Measurements from ENCODE around the gene HSPG2. TPM values are rescaled to one million over a fixed set of nuclear protein-coding genes. Genes with fewer than 3 reads are reported as not detected.
"Not testable (repeated sequence)": the region's sequence is repeated elsewhere in the genome, so short reads cannot be mapped to it uniquely, and the experiment has no call there.

Gene HSPG2
- total RNA-seq, 1 donor from 2014 or later: 656 TPM

GRCh38 chr1:21924503-21925005, 12.6 kb downstream of the HSPG2 start:
- peaks cover 61% of the 10 kb centered on the region for H3K4me1 Mint-ChIP-seq (ENCODE audit: low read depth)
- H3K27ac Mint-ChIP-seq: peak overlapping the region; percentile 67

GRCh38 chr1:21922090-21923013, 14.8 kb downstream of the HSPG2 start:
- peak overlapping the region; percentile 92 for H3K27ac Mint-ChIP-seq
- H3K27me3 Mint-ChIP-seq: no peaks in the 10 kb centered on the region
- H3K36me3 Mint-ChIP-seq (ENCODE audit: insufficient read depth): peaks cover 9% of the 10 kb centered on the region
- H3K4me1 Mint-ChIP-seq (ENCODE audit: low read depth): peaks cover 61% of the 10 kb centered on the region
- H3K4me3 Mint-ChIP-seq (ENCODE audit: low read depth): peak overlapping the region; percentile 53
- DNase-seq (ENCODE audit: low spot score, unreplicated experiment): peak; percentile 44
- no peaks in the 10 kb centered on the region for H3K9me3 Mint-ChIP-seq (ENCODE audit: low read depth)
- TF ChIP-seq CTCF (IDR thresholded peaks at IDR 0.05; ENCODE audit: unreplicated experiment): no peak

More at GRCh38 chr1:21924503-21925005, 12.6 kb downstream of the HSPG2 start:
- no peaks in the 10 kb centered on the region for H3K27me3 Mint-ChIP-seq
- no peaks in the 10 kb centered on the region for H3K9me3 Mint-ChIP-seq (ENCODE audit: low read depth)
- no peak overlapping the region for H3K4me3 Mint-ChIP-seq (ENCODE audit: low read depth)
- no peak for TF ChIP-seq CTCF (IDR thresholded peaks at IDR 0.05; ENCODE audit: unreplicated experiment)
- no peak for DNase-seq (ENCODE audit: low spot score, unreplicated experiment)
- peaks cover 11% of the 10 kb centered on the region for H3K36me3 Mint-ChIP-seq (ENCODE audit: insufficient read depth)

- Mint-ChIP-seq H3K27ac (peak overlapping the region; percentile 92), H3K36me3 (ENCODE audit: insufficient read depth) (peaks cover 11% of the 10 kb centered on the region), H3K4me3 (ENCODE audit: low read depth) (peak overlapping the region; percentile 53)
Measured at GRCh38 chr1:21921100-21921875, 15.8 kb downstream of the HSPG2 start.

GRCh38 chr1:21919520-21919919, 17.6 kb downstream of the HSPG2 start:
- Mint-ChIP-seq H3K4me1 (ENCODE audit: low read depth) (peaks cover 58% of the 10 kb centered on the region), H3K27ac (peak overlapping the region; percentile 20), H3K27me3 (no peaks in the 10 kb centered on the region), H3K4me3 (ENCODE audit: low read depth) (no peak overlapping the region), H3K9me3 (ENCODE audit: low read depth) (no peaks in the 10 kb centered on the region), H3K36me3 (ENCODE audit: insufficient read depth) (peaks cover 14% of the 10 kb centered on the region)
- no peak for TF ChIP-seq CTCF (IDR thresholded peaks at IDR 0.05; ENCODE audit: unreplicated experiment)
- DNase-seq (ENCODE audit: low spot score, unreplicated experiment): no peak

More at GRCh38 chr1:21921100-21921875, 15.8 kb downstream of the HSPG2 start:
- TF ChIP-seq CTCF (IDR thresholded peaks at IDR 0.05; ENCODE audit: unreplicated experiment): no peak
- Mint-ChIP-seq H3K4me1 (ENCODE audit: low read depth) (peaks cover 64% of the 10 kb centered on the region), H3K9me3 (ENCODE audit: low read depth) (no peaks in the 10 kb centered on the region), H3K27me3 (no peaks in the 10 kb centered on the region)
- DNase-seq (ENCODE audit: low spot score, unreplicated experiment): no peak

GRCh38 chr1:21917239-21917631, 19.9 kb downstream of the HSPG2 start:
- Mint-ChIP-seq H3K4me1 (ENCODE audit: low read depth) (peaks cover 46% of the 10 kb centered on the region), H3K27ac (peak overlapping the region; percentile 88)

More at GRCh38 chr1:21917239-21917631, 19.9 kb downstream of the HSPG2 start:
- not testable (repeated sequence) for DNase-seq (ENCODE audit: low spot score, unreplicated experiment); H3K27me3 Mint-ChIP-seq; H3K4me3 Mint-ChIP-seq (ENCODE audit: low read depth); H3K9me3 Mint-ChIP-seq (ENCODE audit: low read depth)
- H3K36me3 Mint-ChIP-seq (ENCODE audit: insufficient read depth): peaks cover 13% of the 10 kb centered on the region
